Choroid plexus epithelial cell (primary cell): ENCODE measurements around the gene LSM6.
A peak's percentile ranks its signal among the peaks of the same experiment; 100 is the strongest.

Experiments used
- DNase-seq: peaks from one replicate; pipeline ENCODE4 v3.0.0-alpha.2; 2010; ENCODE audit warnings: low read depth
- H3K4me3 ChIP-seq: 2 replicates; pipeline ENCODE4 v1.5.1; 2011; ENCODE audit warnings: low read depth, mild to moderate bottlenecking, control low read depth, low read length, moderate library complexity
- TF ChIP-seq, protein P1 (sequence below): conservative IDR thresholded peaks from 2 replicates; pipeline ENCODE4 v1.5.1; 2011; ENCODE audit warnings: low read depth, mild to moderate bottlenecking, control low read depth, inconsistent platforms, low read length, moderate library complexity

Gene LSM6

DNA sequence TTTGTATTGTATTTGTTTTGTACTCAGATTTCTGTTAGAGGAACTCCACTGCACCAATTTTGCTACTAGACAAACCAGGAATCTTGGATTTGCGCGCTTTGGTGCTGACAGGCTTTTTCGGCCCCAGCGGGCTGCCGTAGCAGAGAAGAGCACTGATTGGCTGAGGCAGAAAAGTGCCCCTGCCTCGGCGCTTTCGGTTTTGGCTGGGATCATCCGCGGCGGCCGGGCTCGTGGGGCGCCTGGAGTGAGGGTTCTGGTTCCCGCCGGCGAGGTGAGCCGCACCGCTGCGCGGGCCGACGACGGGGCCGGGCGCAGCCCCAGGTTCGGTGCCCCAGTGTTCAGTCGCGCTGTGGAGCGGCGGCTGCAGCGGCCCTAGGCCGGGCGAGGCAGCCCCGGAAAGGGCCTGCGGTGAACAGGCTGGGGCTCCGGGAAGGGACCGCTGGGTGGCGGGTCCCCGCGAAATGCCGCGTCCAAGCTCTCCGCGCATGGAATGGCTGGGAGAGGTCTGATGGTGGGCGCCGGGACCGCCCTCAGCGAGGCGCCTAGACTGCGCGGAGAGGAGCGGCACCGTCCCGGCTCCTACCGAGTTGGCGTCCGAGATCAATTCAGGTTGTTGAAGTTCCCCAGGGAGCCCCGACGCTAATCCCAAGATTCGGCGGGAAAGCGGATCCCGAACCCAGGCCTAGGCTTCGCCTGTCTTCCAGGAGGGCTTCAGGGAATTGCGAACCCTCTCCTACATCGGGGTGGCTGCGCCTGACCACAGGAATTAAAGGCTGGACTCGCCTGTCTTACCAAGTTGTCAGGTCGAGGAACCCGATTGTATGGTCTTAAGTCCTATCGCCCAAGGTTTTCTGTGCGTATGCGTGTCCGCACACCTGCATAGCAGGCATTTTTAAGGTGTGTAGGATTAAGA lies at the start of gene LSM6:
Gene LSM6, plus strand, starts transcription at position 178 of the 913 bp plus-strand sequence. CDS start 7,204 bp downstream, outside the sequence.
- peak within 1 kb of the TSS; percentile 82 for H3K4me3 ChIP-seq
- TF ChIP-seq, protein P1, sequence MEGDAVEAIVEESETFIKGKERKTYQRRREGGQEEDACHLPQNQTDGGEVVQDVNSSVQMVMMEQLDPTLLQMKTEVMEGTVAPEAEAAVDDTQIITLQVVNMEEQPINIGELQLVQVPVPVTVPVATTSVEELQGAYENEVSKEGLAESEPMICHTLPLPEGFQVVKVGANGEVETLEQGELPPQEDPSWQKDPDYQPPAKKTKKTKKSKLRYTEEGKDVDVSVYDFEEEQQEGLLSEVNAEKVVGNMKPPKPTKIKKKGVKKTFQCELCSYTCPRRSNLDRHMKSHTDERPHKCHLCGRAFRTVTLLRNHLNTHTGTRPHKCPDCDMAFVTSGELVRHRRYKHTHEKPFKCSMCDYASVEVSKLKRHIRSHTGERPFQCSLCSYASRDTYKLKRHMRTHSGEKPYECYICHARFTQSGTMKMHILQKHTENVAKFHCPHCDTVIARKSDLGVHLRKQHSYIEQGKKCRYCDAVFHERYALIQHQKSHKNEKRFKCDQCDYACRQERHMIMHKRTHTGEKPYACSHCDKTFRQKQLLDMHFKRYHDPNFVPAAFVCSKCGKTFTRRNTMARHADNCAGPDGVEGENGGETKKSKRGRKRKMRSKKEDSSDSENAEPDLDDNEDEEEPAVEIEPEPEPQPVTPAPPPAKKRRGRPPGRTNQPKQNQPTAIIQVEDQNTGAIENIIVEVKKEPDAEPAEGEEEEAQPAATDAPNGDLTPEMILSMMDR: no peak
- peak; percentile 89 for DNase-seq

DNA sequence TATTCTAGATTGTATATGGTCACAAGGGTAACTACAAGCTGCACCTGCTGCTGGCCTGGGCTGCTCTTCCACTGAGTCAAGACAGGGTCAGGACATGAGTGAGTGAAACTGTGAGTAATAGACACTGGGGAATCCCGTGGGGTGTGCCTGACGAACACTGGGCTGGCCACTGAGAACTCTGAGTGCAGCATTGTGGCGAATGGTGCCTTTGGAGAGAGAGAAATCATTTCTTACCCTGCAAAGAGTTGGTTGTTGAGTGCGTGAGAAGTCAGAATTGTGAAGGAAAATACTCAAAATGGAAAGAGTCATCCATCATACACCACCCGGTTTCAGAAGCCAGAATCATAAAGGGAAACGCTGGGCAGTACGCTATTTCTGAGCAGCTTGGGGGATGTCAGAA lies 43.1 kb upstream of the LSM6 start:
- TF ChIP-seq, protein P1: no peak
- no peak for DNase-seq
- no peak overlapping the region for H3K4me3 ChIP-seq

DNA sequence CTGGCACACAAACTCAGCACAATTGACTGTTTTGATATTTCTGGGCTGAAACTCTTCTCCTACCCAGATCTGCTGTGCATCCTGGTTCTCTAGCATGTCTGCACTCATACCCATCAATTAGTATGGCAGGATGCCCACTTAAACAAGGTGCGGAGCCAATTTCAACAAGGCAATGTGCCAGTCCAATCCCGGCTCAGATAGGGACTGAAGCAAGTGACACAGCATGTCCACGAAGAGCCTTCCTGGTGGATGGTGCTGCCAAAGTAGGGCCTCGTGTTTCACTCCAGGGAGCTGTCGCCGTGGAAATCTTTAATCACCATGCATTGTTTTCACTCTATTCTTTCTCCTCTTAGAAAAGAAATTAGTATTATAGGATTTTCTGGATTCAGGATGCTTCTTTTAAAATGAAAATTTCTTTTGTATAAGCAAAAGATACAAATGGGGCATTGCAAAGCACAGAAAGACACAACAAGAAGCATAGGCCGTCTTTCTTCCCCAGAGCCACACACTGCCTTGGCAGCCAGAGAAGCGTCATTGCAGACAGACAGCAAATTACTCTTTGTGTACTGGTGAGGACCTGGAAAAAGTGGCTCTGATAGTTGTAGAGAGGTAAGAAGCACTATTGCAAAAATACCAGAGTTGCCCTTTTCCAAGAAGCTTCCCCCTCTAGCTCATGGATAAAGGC lies 40.6 kb upstream of the LSM6 start:
- no peak for DNase-seq
- no peak overlapping the region for H3K4me3 ChIP-seq
- TF ChIP-seq, protein P1: no peak

DNA sequence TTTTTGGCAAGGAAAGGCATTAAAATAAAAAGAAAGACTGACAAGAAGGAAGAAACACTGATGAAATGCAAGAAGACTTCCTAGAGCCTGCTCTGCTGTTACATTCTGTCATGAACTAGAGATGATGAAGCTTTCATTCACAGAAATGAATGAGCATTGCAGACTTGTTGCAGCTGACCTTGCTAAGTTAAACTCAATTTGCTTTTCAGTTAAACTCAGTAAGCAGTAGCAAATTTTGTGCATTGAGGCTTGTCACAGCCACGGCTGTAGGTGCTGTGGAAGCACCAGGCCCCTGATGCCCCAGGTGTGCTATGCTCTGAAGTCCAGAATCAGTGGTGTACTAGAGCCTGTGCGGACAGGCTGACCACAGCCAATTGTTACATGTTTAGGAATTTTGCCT lies 39.6 kb upstream of the LSM6 start:
- no peak for DNase-seq
- TF ChIP-seq, protein P1: no peak
- no peak overlapping the region for H3K4me3 ChIP-seq

DNA sequence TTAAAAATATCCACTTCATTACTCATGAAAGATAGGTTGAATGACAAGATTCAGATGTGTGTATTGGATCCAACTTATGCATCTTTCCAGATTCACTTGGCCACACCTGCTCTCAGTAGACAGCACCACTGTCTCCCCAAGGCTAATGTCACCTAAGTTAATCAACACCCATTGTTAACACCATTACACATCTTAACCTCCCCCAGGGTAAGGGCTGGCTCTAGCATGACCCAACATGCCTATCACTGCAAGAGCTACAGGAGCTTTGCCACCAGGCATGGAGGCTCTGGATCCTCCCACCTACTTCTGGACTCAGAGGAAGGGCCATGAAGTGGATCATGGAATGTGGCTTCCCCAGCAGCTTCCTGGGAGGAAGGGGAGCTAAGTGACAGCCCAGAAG lies 32.8 kb upstream of the LSM6 start:
- H3K4me3 ChIP-seq: no peak overlapping the region
- TF ChIP-seq, protein P1: no peak
- no peak for DNase-seq

DNA sequence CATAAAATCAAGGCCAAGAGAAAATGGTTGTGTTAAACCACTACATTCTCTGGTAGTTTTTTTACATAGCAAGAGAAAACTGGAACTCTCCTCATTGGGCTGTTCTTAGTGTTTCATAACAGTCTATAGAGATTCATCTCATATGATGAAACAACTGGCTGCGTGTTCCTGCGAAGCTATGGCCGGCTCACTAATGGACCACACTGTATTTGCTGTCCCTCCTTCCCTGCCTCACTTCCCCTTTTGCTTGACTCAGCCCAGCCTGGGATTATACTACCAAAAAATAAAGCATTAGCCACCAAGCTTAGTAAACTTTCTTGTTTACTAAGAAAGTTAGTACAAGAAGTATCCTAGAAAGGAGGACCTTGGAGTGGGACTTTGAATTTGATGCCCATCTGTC lies 31.6 kb upstream of the LSM6 start:
- TF ChIP-seq, protein P1: no peak
- no peak for DNase-seq
- no peak overlapping the region for H3K4me3 ChIP-seq
